ENCODE data around the gene GPHN.
"Not testable (repeated sequence)": the region's sequence is repeated elsewhere in the genome, so short reads cannot be mapped to it uniquely, and the experiment has no call there.

GPHN gene

DNA sequence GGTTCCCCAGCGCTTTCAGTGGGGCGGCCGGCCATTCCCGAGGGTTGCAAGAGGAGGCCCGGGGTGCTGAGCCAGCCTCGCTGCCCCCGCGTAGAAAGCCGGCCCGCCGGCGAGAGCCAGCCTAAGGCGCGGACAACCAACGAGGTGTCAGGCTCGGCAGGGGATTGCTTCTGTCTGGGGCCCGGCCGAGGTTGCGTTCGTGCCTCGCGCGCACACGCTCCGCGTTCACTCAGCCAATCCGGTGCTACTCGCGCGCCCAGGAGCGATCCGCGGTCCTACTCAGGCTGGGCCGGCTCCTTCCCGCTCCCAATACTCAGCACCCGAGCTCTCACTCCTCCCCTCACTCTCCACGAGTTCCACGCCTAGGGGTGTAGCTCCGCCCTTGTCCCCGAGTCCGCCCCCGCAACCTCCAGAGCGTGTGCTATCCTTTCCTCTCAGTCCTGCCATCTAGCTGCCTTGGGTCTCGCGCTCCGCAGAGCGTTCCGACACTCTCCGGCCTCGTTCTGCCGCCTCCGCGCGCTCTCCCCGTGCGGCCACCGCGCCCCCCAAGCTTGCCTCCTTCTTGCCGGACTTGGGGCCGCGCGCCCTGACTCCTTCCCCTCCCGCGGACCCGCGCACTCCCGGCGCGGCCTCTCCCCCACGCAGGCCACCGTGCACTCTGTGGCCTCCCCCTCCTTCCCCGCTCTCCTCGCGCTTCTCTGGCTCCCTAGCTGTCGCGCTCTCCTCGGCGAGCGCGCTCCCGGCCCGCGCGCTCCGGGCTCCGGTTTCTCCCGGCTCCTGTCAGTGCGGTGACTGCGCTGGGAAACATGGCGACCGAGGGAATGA lies at the start of gene GPHN:
GPHN (plus strand) TSS at position 426 of the 825 bp plus-strand sequence.
- FAIRE-seq = peak; percentile 93

DNA sequence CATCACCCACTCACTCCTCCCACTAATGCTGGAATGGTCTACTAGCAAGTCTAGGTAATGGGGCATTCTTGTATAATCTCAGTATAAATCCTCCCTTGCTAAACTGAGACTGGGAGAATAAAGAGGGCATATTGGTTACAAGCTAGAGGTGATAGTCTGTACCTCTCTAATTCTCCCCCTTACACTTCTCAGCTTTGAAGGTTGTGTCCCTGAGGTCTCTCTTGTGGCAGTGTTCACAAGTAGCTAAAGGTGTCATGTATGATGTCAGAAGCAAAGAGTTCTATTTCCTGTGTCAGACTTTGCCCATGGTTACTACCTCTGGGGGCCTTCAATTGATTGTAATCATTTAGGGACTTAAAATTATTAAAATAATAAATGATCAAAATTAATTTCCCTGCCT lies 48.3 kb upstream of the GPHN start:
- FAIRE-seq = no peak

DNA sequence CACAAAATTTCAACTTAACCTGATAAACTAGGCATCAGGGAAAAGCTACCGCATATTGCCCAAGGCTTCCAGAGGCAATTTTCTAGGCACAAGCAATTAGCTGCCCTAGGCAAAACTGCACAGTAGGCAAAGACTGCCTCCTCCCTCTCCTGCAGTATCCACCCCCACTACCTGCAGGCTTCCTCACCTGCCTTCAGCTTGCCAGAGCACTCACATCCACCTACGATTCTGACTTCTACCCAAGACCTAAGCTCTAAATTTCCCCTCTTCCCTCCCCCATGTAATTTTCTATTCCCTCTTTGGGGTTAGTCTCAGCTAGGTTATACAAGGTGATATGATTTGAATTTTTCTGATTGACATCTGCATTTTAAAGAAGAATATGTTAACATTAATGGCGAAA lies 43.7 kb upstream of the GPHN start:
- FAIRE-seq = no peak

DNA sequence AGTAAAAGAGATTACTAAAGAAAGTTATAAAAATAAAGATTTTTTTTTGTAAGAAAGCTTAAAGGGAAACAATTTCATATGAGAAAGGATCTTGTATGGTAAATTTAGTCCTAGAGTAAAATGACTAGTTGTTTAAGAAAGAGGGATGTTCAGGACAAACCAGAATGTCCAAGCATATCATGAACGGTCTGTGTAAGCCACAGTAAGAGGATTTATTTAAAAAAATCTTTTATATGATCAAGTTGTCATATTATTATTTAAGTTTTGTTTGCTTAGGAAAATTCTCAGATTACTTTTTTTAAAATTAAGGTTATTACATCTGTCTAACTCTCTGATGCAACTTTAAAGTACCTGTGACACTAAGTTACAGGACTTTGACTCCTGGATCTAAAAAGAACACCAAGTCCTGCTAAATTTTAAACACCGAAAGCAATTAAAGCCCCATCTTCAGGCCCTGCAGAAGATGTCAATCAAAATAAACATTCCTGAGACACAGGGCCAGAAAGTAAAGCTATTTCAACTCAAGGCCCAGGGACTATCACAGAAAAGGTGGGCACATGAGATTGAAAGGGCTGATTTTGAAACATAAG lies 39.1 kb upstream of the GPHN start:
- FAIRE-seq = no peak

DNA sequence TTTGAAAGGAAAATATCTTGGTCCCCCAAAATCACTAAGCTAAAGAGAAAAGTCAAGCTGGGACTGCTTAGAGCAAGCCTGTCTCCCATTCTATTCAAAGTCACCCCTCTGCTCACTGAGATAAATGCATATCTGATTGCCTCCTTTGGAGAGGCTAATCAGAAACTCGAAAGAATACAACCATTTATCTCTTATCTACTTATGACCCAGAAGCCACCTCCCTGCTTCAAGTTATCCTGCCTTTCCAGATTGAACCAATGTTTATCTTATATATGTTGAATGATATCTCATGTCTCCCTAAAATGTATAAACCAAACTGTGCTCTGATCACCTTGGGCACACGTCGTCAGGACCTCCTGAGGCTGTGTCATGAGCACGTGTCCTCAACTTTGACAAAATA lies 36.4 kb upstream of the GPHN start:
- no peak for FAIRE-seq

DNA sequence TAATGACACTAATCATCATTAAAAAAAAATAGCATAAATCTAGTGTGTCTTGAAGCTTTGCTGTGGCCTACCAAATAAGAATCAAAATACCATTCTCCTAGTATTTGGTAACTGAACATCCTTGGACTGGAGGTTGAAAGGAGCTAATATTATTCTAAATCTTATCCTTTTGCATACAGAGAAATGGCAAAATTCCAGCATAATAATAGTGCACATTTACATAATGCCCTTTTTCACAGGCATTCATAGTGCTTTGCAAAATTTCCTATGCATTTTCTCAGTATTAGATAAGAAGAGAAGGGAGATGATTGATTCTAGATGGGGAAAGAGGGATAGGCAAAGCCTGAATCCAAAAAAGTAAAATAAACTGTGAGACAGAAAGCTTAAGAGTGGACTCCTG lies 35.7 kb upstream of the GPHN start:
- FAIRE-seq = no peak

DNA sequence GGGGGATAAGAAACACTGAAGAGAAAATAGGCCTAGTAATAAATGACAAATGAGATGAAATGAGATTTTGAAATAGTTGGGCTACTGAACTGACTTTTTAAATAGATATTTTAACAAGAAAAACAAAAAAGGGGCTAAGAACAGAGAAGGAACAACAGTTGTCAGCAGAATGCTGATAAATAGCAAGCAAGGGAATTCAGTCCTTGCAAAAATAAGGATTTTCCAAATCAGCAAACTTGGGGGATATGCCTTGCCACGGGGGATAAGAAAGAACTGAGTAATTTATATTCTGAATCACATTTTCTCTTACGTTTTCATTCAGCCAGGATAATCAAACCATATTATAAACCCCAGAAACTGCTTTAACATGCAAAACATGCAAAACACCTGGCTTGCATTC lies 34.7 kb upstream of the GPHN start:
- no peak for FAIRE-seq

DNA sequence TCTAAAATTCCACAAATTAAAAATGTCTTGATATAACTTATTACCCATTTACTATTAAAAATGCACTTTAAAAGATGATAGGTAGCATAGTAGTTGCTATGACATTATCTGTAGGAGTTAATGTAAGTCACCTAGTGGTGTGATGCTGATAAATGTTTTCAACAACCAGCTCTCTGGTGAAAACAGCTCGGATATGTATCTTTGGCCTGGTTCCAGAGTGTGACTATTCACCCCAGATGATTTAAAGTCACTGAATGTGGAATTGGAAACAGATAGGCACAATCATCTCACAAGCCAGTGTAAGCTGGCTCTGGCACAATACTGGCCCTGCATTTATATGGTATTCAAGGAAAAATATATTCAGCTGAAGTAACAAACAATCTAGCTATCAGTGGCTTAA lies 31.0 kb upstream of the GPHN start:
- no peak for FAIRE-seq

DNA sequence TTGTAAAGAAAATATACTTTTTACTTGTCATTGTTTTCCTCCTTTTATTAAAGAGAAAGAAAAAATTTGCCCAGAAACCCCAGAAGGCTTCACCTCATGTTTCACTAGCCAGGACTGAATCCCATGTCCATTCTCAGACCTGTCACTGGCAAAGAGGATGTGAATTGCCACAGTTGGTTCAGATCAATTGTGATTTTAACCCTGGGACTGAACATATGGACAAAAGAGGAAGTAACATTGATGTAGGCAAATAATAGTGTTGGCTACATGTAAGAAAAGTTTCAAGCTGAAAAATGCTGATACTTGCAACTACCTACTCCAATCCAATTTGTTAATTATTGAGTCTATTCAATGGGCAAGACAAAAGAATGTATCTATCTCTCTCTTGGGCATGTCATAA lies 30.4 kb upstream of the GPHN start:
- no peak for FAIRE-seq

DNA sequence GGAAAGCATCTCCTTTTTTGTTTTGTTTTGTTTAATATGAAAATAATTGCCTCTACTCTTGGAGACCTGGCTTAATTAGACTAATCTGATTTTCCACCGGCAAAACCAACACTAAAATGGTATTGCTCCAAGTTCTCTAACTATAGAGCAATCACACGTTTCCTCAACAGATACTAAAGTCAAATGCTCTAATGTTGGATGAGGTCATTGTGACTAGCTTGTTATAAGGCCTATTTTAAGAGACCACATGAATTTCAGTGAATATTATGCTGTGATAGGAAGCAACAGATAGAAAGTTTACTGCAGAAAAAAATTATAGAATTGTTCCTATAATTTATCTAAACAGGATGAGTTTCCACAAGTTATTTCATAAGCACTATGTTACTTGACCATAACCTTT lies 25.1 kb upstream of the GPHN start:
- FAIRE-seq = no peak

DNA sequence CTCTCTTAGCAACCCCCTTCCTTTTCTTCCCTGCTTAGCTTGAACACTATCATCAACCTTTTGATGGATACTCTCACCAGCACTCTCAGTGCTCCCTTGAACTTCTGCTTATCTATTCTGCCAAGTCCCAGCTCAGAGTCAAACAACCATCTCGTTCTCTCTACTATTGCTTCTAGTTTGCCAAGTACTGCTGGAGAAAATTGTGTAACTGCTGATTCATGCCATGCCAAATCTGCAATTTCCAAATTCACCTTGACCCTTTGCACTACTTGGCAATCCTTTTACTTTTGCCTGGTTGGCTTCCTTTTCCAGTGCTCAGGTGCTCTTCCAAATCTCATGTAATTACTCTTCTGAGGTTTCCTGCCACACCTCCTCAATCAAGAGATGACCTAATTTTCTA lies 24.6 kb upstream of the GPHN start:
- FAIRE-seq = no peak

DNA sequence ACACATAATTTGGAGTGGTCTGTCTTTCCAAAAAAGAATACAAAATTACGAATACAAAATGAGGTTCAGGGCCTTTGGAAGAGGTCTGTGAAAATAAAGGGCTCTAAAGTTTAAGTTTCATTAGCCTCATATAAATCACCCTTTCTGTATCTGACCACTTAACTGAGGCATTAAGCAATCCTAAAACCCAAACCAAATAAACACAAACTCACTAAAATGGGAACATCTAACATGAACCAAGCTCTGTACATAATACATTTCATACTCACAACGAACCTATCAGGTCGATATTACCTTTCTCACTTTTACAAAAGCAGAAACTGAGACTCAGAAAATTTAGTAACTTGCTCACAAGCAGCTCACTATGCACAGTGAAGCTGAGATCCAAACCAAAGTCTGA lies 22.9 kb upstream of the GPHN start:
- no peak for FAIRE-seq

DNA sequence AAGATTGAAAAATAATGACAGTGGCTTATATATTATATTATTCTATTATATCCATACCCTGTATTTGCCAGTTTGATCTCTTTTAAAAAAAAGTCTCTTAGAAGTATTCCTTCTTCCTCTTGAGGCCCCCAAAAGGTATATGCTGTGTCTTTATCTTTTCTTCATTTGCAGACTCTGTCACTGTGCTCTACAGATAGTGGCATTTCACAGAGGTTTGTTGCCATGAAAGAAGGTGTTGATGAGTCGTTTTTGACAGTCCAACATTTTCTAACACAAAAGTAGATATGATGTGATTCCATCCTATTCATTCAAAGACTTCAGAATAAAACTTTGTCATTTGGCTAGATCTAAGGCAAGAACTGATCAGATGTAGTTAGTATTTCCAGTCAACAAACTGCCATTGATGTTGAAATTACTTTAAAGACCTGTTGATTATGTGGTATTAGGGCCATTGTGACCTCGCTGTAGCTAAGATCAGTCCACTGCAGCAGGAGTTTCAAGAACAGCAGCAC lies 22.0 kb upstream of the GPHN start, which contains the start of gene CCDC196:
CCDC196 (plus strand) TSS at position 462 of the 512 bp plus-strand sequence. CDS start 132 bp downstream, outside the sequence.
- FAIRE-seq = no peak

DNA sequence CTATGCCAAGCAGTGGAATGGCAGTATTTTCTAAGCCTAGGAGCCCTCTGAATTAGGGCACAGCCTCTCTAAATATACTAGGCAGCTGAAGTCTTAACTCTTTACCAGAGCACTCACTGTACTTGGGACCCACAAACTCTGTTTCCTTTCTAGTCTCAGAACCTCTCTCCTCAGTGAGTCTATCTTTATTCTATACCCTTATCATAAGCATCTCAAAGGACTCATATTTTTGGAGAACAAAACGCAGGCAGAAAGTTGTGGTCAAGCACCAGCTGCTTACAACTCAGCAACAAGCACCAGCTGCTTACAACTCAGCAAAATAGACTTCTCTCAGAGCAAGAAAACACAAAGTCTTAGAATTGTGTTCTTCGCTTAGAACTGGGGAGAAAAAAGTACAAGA lies 20.8 kb upstream of the GPHN start:
- no peak for FAIRE-seq

DNA sequence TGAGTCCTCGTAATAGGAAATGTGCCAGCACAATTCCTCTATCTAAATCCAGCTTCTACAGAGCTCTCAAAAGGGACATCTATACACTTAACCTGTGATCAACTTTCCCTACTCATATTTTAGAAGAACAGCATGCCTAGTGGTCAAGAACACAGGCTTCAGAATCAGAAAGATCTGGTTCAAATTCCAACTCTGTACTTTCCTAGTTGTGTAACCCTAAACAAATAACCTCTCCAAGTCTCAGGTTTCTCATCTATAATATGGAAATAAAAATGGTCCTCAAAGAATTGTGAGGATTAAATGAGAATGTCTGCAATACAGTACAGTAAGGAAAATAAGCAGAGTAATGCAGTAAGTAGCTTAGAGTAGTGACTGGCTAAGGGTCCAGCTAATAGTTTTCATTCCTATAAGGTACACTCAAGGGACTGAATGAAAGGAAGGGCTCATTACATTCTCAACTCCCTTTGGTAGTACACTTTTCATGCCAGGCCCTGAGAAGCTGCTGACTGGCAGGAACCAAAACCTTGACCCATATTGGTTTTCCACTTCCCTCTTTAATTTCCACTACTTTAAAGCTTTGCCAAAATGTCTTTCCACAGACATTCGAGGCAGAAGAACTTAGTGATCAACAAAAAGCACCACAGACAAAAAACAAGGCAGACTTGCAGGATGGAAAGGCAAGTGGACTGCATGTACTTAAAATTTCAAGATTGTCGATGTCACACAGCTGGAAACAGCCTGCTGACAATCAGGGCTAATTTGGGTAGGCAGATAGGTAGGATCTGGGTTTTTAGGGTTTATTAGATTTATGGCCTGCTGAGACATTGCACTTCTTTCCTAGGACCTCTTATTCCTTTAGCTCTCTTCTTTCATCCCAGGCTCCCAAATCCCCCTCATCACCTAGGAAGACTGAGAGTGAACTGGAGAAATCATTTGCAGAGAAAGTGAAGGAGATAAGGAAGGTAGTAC lies 17.5 kb upstream of the GPHN start:
- FAIRE-seq = no peak

DNA sequence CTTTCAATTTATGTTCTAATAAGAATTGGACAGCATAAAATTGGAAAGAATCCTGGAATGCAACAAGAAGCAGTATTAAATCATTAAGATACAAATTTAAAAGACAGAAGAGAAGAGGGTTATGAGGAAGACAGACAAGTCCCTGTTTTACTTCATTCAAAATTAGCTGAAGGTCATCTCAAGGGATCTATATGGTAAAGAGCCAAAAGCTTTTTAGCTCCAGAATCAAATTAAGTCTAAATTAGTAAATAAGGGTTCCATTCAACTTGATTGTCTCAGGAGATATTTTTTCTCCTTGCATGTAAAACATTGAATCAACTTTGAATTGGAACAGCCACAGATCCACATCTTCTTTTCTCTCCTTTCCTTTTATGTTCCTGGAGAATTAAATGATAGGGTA lies 14.2 kb upstream of the GPHN start:
- FAIRE-seq = no peak

DNA sequence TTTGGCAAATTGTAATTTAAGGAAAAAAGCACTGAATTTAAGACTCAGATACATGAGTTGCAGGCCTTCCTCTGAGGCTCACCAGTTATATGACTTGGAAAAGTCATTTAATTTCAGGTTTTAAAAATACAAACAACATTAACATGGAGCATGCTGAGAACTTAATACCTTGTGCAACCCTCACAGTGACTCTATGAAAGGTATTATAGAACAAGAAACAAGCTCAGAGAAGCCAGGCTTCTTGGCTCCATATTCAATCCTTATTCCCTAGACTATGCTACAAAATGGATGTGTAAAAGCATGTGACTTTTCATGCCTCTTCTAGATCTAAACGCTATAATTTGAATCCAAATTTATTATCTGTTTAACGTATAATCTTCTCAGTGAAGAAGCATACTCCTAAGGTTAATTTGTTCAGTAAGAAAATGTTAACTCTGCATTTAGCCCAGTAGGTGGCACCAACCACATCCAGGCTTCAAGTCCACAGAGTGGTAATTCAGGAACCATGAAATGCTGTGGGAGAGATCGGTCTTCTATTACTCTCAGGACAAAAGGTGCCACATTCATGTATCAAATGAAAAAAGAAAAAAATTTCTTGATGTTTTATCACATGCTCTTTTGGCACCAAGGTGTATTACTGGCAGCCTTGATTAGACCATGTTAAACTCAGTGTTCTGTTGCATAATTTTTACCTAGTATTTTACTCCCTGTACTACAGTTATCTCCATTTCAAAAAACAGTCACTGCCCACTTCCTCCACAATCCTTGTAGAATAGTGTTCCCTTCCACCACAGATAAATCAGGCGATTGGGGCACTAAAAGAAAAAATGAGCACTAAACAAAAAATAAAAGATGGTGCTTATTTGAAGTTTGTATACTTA lies 12.5 kb upstream of the GPHN start:
- FAIRE-seq = peak; percentile 95

DNA sequence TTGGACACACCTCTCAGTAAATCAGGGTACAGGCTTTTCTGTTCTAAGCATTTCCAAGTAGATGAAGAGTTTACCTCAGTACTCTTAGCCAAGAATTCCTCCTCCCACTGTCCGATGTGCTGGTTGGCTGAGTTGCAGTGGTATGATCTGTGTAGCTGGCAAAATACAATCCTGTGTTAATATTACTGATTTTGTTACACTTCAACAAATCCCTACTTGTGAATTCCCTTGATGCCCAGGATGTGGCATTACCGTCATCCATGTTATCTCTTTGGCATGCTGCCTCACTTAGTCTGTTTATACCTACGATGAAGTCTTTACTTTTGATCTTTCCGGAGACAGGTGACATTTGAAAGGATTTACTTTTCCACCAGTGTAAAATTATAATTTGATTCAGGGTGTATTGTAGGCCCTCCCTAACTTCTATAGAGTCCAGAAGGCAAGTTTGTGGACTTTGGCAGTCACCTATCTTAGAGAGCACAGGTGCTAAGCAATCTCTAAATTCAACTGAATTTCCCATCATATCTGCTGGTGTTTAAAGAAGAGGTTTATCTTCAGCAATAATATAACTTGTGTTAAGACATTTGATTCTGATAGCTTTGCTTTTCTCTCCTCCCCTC lies 11.6 kb upstream of the GPHN start:
- no peak for FAIRE-seq

DNA sequence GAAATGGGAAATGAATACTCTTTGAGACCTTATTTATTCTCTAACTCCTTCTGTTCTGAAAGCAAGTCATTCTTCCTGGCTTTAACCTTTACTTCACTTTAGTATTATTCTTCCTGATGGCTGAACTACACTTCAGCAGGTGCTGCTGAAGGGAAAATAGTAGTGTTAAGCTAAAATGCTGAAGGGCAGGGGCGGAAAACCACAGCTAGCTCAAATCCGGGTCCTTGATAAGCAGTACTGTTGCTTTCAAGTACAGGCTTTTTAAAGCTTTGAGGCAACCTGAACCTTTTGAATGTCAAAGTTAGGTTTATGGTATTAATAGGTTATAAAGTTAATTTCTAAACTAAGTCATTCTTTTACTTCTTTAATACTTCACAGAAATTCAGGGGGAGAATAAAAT lies 11.0 kb upstream of the GPHN start:
- no peak for FAIRE-seq

DNA sequence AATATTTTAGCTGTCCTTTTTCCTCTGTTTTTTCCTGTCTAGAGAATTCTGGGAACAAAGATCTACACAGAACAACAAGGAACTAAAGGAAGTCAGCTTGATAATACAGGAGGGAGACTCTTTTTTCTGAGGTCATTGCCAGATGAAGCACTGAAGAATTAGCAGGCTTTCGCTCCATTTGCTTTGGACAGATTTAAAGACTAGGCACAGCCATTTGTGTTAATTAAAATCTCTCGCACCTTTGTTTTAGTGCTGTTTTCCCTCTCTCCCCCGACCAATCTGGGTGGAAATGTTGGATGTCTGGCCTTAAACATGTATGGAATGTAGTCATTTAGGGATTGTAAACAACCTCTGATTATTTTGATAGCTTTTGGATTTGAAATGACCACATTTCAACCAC lies 9.6 kb upstream of the GPHN start:
- no peak for FAIRE-seq

DNA sequence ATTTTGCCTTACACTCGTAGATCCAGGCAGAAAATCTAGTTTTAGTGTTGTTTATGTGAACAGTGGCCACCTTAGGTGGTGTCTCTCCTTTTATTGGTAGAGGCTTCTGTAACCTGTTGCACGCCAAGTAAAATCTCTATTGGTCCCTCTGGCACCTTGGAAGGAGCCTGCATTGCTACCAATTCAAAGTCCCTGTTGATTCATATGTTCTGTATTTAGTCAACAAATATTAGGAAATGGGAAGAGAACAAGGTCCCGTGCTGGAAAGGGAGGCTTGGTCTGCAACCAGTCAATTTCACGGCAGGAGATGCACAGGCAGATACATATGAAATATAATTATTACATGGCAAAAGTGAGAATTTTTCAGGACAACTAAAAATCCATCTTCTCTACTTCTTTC lies 6.4 kb upstream of the GPHN start:
- FAIRE-seq = no peak

DNA sequence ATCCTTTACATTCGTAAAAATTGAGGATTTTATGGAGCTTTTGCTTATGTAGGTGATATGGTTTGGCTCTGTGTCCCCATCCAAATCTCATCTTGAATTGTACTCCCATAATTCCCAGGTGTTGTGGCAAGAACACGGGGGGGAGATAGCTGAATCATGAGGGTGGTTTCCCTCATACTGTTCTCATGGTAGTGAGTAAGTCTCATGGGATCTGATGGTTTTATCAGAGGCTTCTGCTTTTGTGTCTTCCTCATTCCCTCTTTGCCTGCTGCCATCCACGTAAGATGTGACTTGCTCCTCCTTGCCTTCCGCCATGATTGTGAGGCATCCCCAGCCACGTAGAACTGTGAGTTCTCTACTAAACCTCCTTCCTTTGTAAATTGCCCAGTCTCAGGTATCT lies 5.1 kb upstream of the GPHN start:
- FAIRE-seq = not testable (repeated sequence)

Measured in TTC549 (cell line).